DOHH2 (cell line): Measurements from ENCODE around the gene SPIN1.

Source experiments
- EZH2phosphoT487 ChIP-seq: fragments of 200-600 bp; sonication (generic); IDR thresholded peaks from 2 replicates; pipeline ENCODE4 v1.6.1; 2017; ENCODE audit warnings: borderline replicate concordance, mild to moderate bottlenecking, antibody characterized with exemption, low read length, moderate library complexity, mixed read lengths
- TF ChIP-seq, protein P1 (sequence below): fragments of 200-600 bp; sonication (generic); IDR thresholded peaks from one replicate; pipeline ENCODE4 v1.5.1; 2014; ENCODE audit warnings: antibody characterized with exemption, mild to moderate bottlenecking, low read depth, low read length; ENCODE audit not compliant: poor library complexity, severe bottlenecking

DNA sequence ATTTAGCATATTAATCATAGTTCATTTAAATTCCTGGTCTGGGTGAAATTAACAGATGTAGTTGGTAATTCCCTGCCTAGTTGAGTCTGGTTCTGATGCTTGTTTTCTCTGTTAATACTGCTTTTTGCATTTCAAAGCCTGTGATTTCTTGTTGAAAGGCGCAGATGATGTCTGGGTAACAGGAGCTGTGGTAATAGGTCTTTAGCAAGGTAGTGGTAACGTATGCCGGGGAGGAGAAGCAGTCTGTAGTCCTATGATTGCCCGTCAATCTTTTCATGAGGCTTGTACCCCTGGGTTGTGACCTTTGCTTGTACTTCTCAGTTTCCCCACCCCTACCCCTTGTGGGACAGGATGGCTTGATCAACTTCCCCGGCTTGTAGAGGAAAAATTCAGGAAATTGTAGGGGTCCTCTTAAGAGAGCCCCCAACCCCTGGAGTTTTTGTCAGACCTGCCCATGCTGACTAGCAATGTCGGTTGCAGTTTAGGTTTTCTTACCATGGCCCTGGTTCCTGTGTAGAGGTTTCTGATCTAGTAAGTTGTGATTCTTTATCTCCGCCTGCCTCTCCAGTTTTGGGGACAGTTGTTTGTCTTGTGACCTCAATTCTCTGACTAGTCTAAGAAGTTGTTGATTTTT lies 55.4 kb downstream of the SPIN1 start:
- TF ChIP-seq, protein P1, sequence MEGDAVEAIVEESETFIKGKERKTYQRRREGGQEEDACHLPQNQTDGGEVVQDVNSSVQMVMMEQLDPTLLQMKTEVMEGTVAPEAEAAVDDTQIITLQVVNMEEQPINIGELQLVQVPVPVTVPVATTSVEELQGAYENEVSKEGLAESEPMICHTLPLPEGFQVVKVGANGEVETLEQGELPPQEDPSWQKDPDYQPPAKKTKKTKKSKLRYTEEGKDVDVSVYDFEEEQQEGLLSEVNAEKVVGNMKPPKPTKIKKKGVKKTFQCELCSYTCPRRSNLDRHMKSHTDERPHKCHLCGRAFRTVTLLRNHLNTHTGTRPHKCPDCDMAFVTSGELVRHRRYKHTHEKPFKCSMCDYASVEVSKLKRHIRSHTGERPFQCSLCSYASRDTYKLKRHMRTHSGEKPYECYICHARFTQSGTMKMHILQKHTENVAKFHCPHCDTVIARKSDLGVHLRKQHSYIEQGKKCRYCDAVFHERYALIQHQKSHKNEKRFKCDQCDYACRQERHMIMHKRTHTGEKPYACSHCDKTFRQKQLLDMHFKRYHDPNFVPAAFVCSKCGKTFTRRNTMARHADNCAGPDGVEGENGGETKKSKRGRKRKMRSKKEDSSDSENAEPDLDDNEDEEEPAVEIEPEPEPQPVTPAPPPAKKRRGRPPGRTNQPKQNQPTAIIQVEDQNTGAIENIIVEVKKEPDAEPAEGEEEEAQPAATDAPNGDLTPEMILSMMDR, result no peak
- no peak for TF ChIP-seq EZH2phosphoT487
